ENCODE measurements around the gene COPS6.

COPS6 gene

DNA sequence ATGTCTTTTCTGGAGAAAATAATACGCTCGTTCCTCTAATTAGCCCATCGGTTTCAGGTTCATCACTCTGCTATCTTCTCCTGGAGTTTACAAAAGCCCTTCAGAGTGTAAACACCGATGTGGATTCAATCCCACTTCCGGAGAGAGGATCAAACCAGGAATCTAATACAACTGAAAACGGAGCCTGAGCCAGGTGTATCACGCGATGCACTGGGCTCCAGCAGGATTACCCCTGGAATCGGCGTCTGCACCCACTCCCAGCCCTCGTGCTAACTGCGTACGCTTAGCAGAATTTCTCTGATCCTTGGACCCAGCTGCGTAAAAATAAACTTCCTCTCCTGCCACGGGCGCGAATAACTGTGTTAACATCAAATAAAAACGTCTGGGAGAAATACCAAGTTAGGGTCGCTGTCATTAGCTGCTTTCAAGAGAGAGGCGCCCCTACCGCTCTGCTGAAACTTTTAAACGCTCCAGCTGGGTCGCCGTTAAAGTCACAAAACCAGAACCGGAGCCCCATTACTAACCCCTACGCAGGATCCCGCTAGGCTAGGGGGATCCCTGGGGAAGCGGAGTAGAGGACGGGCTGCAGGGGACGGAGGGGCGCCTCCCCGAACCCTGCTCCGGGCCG is 7.7 kb upstream of the COPS6 start:
- no peak for DNase-seq (ENCODE audit: low read depth)

- DNase-seq (ENCODE audit: low read depth): peak; percentile 99
Measured at GRCh38 chr7:100081535-100082102, 7.2 kb upstream of the COPS6 start, which contains the start of gene ZNF3. ZNF3 (minus strand) TSS chr7:100081723; CDS start chr7:100077357, 4,366 bp downstream.

- DNase-seq (ENCODE audit: low read depth): no peak
Measured at GRCh38 chr7:100082978-100083377, 5.8 kb upstream of the COPS6 start.

- DNase-seq (ENCODE audit: low read depth): no peak
Measured at GRCh38 chr7:100085515-100085914, 3.3 kb upstream of the COPS6 start.

GRCh38 chr7:100087055-100087750 is 1.6 kb upstream of the COPS6 start:
- DNase-seq (ENCODE audit: low read depth): peak; percentile 91

- no peak for DNase-seq (ENCODE audit: low read depth)
Measured at GRCh38 chr7:100088095-100088620, 611 bp upstream of the COPS6 start.

- no peak for DNase-seq (ENCODE audit: low read depth)
Measured at GRCh38 chr7:100089458-100090196, 858 bp downstream of the COPS6 start.

DNA sequence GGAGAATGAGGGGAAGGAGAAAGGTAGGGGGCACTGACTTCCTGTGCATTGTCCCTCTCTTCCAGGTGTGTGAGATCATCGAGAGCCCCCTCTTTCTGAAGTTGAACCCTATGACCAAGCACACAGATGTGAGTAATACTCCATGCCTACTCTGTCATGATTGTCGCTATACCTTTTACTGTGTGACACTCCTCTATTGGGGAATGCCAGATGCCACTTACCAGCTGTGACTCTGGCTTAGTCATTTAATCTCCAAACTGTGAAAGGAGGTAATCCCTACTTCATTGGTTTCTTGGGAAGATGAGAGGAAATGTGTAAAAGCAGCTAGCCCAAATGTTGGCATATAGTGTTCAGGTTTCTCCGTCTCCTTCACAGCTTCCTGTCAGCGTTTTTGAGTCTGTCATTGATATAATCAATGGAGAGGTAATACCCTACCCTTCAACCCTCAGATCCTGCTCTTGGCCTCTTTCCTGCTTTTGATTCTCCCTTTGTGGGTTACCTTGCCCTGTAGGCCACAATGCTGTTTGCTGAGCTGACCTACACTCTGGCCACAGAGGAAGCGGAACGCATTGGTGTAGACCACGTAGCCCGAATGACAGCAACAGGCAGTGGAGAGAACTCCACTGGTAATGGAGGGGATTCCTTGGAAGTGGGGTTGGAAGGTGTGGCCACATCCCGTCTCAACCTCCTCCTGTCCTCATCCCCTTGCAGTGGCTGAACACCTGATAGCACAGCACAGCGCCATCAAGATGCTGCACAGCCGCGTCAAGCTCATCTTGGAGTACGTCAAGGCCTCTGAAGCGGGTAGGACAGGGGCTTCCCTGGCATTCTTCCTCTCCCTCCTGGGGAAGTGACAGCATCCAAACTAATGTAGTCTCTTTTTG is 2.0 kb downstream of the COPS6 start:
- DNase-seq (ENCODE audit: low read depth): no peak

GRCh38 chr7:100091411-100092181 is 2.8 kb downstream of the COPS6 start:
- no peak for DNase-seq (ENCODE audit: low read depth)

DNA sequence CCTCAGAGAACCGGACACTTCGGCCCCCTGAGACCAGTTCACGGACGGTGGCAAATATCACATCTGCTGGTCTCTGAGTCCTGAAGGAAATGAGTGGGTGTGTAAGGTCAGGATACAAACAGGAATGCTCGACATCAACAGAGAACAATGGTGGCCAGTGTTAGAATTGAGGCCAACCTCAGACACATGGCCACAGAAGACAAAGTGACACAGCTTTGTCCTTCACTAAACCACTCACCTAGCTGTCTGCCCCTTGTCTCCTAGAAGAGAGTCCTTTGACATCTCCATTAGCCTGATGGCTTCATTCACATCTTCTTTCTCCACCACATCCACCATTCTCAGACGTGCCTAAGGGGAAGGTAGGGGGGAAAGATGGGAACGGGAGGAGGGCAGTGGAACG is 4.3 kb downstream of the COPS6 start:
- DNase-seq (ENCODE audit: low read depth): no peak

DNA sequence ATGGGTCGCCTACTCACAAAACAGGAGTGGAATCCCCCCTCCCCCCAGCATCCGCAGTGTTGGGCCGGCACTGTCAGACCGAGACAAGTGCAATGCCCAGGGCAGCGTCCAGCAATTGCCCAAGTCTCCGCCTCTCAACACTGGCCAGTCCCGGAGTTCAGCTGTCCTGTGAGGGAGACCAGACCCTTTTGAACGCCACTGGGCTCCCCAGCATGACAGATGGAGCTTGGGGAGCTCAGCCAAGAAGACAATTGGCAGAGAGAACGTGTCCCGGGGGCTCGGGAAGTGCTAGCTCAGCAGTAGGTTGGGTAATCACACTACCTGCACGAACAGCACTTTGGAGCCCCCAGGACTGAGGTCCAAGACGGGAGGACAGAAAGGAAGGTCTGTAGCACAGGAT is 4.7 kb downstream of the COPS6 start:
- DNase-seq (ENCODE audit: low read depth): no peak

GRCh38 chr7:100093925-100094486 is 5.2 kb downstream of the COPS6 start:
- DNase-seq (ENCODE audit: low read depth): no peak

DNA sequence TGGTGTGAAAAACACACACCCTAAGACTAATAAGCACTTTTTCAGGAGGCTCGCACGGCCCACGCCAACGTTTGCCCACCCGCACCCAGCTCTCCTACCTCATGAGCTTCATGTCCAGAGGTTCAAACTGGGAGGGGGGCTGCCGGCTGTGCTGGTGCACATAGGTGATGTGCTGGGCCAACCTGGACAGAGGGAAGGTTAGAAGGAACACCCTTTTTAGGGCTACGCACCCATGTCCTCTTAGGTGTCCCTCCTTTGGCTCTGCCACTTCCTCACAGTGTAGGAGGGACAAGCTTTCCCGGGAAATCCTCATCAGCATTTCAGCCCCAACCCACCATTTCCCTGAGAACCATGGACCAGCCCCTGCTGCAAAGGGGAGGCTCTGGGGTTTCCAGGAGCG is 6.5 kb downstream of the COPS6 start:
- DNase-seq (ENCODE audit: low read depth): no peak

DNA sequence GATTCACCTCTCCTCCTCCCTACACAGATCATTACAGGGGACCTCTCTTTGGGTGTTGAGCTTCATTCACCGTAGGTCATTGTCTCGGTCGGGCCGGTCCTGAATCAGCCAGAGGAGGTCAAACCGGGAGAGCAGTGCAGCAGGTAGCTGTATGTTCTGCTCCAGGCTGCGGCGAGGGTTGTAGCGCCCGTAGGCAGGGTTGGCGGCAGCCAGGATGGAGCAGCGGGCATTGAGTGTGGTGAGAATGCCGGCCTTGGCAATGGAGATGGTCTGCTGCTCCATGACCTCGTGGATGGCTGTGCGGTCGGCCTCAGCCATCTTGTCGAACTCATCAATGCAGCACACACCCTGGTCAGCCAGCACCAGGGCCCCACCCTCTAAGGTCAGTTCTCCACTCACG is 6.9 kb downstream of the COPS6 start:
- no peak for DNase-seq (ENCODE audit: low read depth)

DNA sequence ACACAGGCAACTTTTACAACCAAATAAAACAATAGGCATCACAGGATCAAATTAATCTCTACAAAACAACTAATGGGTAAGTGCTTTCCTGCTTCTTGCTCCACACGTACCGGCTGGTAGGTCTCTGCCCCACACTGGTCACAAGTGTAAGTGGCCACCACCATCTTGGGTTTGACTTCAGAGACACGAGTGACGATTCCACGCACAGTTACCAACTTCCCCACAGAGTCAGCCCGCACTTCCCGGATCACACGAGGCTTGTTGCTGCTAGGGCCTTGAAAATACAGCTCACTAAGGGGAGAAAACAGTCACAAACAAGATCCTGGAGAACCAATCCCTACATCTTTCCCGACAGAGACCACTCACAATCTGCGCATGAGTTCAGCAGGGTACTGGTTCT is 10.1 kb downstream of the COPS6 start:
- no peak for DNase-seq (ENCODE audit: low read depth)

GRCh38 chr7:100099452-100099851 is 10.7 kb downstream of the COPS6 start:
- DNase-seq (ENCODE audit: low read depth): no peak

- peak; percentile 100 for DNase-seq (ENCODE audit: low read depth)
Measured at GRCh38 chr7:100100420-100101015, 11.7 kb downstream of the COPS6 start.

DNA sequence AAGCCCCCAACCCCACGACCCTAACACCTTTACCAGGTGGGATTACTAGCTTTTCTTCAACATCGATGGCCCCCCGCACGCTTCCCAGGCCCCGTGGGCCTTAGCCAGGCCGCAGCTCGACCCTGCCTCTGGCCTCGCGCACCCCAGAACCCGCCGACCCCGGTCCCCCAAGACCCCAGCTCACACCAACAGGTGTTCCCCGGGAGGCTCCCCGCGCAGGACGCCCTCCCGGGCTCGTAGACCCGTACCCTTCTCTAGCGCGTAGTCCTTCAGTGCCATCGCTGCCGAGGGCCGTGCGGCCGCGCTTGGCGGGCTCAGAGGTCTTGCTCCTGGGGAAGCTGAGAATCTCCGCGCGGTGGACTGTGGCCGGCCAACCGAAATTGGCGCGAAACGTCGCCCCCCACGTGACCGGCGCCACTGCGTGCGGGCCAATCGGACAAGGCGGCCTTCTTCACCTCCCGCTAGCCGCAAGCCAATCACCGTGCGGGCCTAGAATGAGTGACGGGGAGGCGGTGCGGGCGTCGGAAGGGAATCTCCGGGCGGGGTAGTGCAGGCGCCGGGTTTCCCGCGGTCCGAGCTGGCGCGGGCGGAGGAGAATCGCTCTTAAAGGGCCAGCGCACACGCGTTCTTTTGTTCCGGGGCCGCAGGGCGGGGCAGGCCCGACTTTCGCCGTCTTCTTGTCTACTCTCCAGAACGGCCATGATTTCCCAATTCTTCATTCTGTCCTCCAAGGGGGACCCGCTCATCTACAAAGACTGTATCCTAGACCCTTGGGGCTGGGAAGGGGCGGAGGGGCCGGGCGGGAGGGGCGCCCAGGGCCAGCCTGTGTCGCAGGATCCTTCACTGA is 12.5 kb downstream of the COPS6 start, which contains the start of the genes AP4M1 and MCM7:
Gene AP4M1, plus strand, starts transcription at position 628 of the 847 bp plus-strand sequence. Its CDS starts 72 bp downstream, at position 700.
Gene MCM7, minus strand, starts transcription at position 382 of the 847 bp plus-strand sequence. Its CDS starts 103 bp downstream, at position 279.
- peak; percentile 100 for DNase-seq (ENCODE audit: low read depth)
